Right atrium auricular region (tissue), 2 donors: ENCODE data around the gene ACTRT2. TPM values are rescaled to one million over a fixed set of nuclear protein-coding genes. Genes with fewer than 3 reads are reported as not detected.

Experiments used
- DNase-seq: peaks from one replicate; pipeline ENCODE4 v3.0.0-alpha.2; 2019; ENCODE audit warnings: low spot score
- H3K27ac ChIP-seq, 2 donors: fragments of 200-600 bp; sonication (generic); 1 replicate in 1 of 2; 2 replicates in 1 of 2; pipeline ENCODE4 v1.5.1; 2016 to 2019
- H3K27me3 ChIP-seq, 2 donors: fragments of 200-600 bp; sonication (generic); one replicate each; pipeline versions ENCODE4 v1.5.1 to v1.6.0; 2017 to 2019
- H3K36me3 ChIP-seq: fragments of 200-600 bp; sonication (generic); one replicate; pipeline ENCODE4 v1.5.1; 2016
- H3K4me1 ChIP-seq, 2 donors: fragments of 200-600 bp; sonication (generic); one replicate each; pipeline versions ENCODE4 v1.5.1 to v1.6.0; 2017 to 2019
- H3K4me3 ChIP-seq, 2 donors: fragments of 200-600 bp; sonication (generic); 1 replicate in 1 of 2; 2 replicates in 1 of 2; pipeline ENCODE4 v1.5.1; 2017 to 2019; ENCODE audit warnings: mild to moderate bottlenecking in 1 of 2, moderate library complexity in 1 of 2
- H3K9me3 ChIP-seq, 2 donors: fragments of 200-600 bp; sonication (generic); one replicate each; pipeline ENCODE4 v1.5.1; 2019
- total RNA-seq, 2 donors: library from RNA; depleted of rRNA; stranded (reverse); fragments of >200 nt; gene quantifications; one replicate each; pipeline ENCODE4 v1.1.0, GENCODE V29; 2016
- TF ChIP-seq, protein P1 (sequence below), 2 donors: fragments of 200-600 bp; sonication (generic); IDR thresholded peaks; one replicate each; pipeline ENCODE4 v1.5.1; 2019; ENCODE audit warnings: antibody characterized with exemption in 2 of 2

Gene ACTRT2
- total RNA-seq, 2 donors from 2014 or later, result not detected

DNA sequence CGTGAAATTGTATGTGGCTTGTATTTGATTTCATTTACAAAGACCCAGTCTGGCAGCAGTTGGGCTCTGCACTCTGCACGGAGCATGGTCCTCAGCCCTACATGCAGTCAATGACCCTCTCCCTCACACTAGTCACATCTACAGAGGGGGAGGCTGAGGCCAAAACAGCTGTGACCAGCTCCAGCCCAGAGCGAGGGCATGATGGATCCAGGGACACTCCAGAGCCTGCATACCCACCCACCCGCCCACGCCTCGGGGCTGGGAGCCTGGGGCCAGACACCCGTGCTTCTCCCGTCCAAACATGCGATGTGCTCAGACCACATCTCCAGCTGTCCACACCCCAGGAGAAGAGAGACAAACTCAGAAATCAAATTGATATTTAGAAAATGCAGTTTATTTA is 33.8 kb downstream of the ACTRT2 start:
- Histone ChIP-seq H3K9me3 (no peaks in the 10 kb centered on the region), H3K36me3 (no peaks in the 10 kb centered on the region), H3K27me3 (no peaks in the 10 kb centered on the region), H3K27ac (no peak overlapping the region), H3K4me1 (no peaks in the 10 kb centered on the region), H3K4me3 (no peak overlapping the region)
- TF ChIP-seq, protein P1, sequence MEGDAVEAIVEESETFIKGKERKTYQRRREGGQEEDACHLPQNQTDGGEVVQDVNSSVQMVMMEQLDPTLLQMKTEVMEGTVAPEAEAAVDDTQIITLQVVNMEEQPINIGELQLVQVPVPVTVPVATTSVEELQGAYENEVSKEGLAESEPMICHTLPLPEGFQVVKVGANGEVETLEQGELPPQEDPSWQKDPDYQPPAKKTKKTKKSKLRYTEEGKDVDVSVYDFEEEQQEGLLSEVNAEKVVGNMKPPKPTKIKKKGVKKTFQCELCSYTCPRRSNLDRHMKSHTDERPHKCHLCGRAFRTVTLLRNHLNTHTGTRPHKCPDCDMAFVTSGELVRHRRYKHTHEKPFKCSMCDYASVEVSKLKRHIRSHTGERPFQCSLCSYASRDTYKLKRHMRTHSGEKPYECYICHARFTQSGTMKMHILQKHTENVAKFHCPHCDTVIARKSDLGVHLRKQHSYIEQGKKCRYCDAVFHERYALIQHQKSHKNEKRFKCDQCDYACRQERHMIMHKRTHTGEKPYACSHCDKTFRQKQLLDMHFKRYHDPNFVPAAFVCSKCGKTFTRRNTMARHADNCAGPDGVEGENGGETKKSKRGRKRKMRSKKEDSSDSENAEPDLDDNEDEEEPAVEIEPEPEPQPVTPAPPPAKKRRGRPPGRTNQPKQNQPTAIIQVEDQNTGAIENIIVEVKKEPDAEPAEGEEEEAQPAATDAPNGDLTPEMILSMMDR (IDR thresholded peaks at IDR 0.05), result no peak
- DNase-seq, result no peak

GRCh38 chr1:3056641-3057040 is 35.4 kb downstream of the ACTRT2 start:
- DNase-seq, result no peak
- H3K27ac ChIP-seq, result no peak overlapping the region

DNA sequence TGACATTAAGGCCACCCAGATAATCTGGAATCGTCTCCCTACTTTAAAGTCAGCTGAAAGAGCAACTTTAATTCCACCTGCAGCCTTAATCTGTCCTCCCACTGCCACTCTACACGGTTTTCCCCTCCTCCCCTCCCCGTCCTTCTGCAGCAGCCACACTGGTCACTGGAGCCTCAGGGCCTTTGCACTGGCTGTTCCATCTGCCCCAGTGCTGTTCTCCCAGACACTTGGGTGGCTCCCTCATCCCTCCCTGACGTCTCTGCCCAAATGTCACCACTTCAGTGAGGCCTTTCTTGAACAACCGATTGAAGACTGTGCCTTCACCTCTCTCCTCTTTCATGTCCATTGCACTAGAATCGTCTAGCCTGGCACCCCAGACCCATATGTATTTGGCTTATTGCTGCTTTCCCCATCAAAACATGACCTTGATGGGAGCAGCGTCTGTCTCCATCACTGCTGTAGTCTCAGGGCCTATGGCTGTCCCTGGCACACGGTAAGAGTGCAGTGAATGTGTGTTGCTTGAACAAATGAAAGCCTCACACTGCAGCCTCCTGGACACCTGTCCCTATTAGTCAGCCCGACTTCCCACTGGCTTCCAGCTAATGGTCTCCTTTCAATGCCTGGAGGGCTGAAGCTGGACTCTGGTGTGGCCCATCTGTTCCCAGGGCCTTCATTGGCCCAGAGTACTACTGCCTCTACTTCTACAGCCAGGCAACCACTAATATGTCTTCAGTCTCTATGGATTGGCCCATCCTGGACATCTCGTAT is 37.2 kb downstream of the ACTRT2 start:
- DNase-seq, result no peak

More at GRCh38 chr1:3056641-3057040, 35.4 kb downstream of the ACTRT2 start:
- H3K36me3 ChIP-seq, result no peaks in the 10 kb centered on the region
- no peak overlapping the region for H3K4me3 ChIP-seq
- H3K27me3 ChIP-seq, result no peaks in the 10 kb centered on the region
- TF ChIP-seq, protein P1 (IDR thresholded peaks at IDR 0.05), result no peak
- no peaks in the 10 kb centered on the region for H3K4me1 ChIP-seq
- H3K9me3 ChIP-seq, result no peaks in the 10 kb centered on the region

DNA sequence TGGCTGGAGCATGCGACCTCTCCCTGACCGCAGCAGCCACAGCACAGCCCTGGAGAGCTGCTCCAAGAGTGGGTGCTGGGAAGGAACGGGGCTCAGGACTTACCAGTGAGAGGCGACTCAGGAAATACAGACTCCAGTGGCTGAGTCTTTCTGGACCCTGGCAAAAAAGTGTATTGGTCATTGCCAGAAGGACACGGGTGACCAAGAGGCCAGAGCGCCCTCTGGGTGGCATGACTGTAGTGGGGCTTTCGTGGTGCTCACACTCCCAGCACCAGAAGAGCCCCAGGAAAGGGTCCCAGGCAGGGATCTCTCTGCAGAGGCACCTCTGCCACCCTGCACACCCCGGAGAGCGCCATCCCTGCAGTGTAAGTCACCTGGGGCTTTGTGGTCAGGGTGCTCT is 38.9 kb downstream of the ACTRT2 start:
- no peak overlapping the region for H3K4me3 ChIP-seq
- no peak for DNase-seq
- H3K9me3 ChIP-seq, result no peaks in the 10 kb centered on the region
- H3K36me3 ChIP-seq, result no peaks in the 10 kb centered on the region
- no peak overlapping the region for H3K27ac ChIP-seq
- TF ChIP-seq, protein P1 (IDR thresholded peaks at IDR 0.05), result no peak
- H3K4me1 ChIP-seq, result peaks cover 0 to 19% of the 10 kb centered on the region in 2 donors
- H3K27me3 ChIP-seq, result peaks cover 23 to 31% of the 10 kb centered on the region in 2 donors

More for the DNA sequence above, 37.2 kb downstream of the ACTRT2 start:
- Histone ChIP-seq H3K27me3 (peaks cover 16 to 17% of the 10 kb centered on the region in 2 donors), H3K36me3 (no peaks in the 10 kb centered on the region), H3K4me3 (no peak overlapping the region), H3K4me1 (peaks cover 0 to 10% of the 10 kb centered on the region in 2 donors), H3K27ac (no peak overlapping the region), H3K9me3 (no peaks in the 10 kb centered on the region)
- TF ChIP-seq, protein P1 (IDR thresholded peaks at IDR 0.05), result no peak

DNA sequence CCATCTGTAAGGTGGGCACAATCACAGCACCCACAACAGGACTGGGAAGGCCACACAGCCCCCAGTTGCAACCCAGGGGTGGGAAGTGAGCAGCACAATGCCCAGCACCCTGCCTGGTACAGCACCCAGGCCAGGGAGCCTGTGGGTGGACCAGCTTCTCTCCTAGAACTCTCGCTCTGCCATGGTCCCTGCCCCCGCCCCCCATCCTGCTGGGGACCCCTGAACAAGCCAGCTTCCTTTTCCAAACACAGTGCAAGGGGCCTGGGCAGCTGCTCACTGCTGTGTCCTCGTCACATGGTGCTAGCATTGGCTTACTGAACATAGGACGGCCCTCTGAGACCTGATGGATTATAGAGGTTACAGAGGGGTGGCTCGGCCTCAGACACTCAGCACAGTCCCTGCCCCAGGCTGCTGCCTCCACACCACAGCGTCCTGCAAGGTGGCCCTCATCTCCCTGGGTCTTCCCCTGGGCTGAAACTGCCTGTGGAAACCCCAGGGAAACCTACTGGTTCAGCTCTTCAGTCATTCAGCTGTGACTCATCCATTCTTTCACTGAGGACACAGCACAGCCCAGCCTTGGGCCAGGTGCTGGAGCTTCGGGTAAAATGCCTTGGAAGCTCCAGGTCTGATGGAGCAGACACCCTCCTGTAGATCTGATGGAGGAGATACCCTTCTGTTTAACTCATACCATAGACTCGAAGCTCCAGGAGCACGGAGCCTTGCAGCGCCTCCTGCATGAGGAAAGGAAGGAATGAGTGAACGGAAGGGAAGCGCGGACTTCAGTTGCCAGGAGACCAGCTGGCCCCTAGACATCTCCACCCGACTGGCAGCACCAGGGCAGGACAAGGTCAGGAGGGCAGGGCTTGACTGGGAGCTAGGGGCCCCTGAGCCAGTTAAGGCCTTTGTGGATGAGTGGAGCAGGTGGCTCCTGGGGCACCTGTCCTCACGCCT is 39.6 kb downstream of the ACTRT2 start:
- H3K27me3 ChIP-seq, result peaks cover 23 to 37% of the 10 kb centered on the region in 2 donors
- H3K4me1 ChIP-seq, result peaks cover 0 to 19% of the 10 kb centered on the region in 2 donors

More for the DNA sequence above, 39.6 kb downstream of the ACTRT2 start:
- Histone ChIP-seq H3K36me3 (no peaks in the 10 kb centered on the region), H3K4me3 (no peak overlapping the region), H3K27ac (no peak overlapping the region), H3K9me3 (no peaks in the 10 kb centered on the region)
- DNase-seq, result no peak
- TF ChIP-seq, protein P1 (IDR thresholded peaks at IDR 0.05), result no peak
